H9 (cell line): ENCODE results near the gene ADAM8. TPM values are rescaled to one million over a fixed set of nuclear protein-coding genes. Genes with fewer than 3 reads are reported as not detected.

Source experiments
- DNase-seq: peaks from one replicate; pipeline ENCODE4 v3.0.0-alpha.2; 2017
- H2AFZ ChIP-seq: one replicate; pipeline ENCODE4 v1.6.1; 2013; ENCODE audit warnings: mild to moderate bottlenecking, low read length, control low read depth, moderate library complexity
- H2AK5ac ChIP-seq: 2 replicates; pipeline ENCODE4 v1.6.1; 2013; ENCODE audit warnings: low read length, control low read depth, mixed read lengths; ENCODE audit not compliant: insufficient read length
- H2BK120ac ChIP-seq: one replicate; pipeline ENCODE4 v1.6.1; 2013; ENCODE audit warnings: low read depth, mild to moderate bottlenecking, low read length, control low read depth, inconsistent platforms; ENCODE audit not compliant: poor library complexity, severe bottlenecking
- H2BK12ac ChIP-seq: 2 replicates; pipeline ENCODE4 v1.6.1; 2013; ENCODE audit warnings: low read length, control low read depth, mixed read lengths, low read depth; ENCODE audit not compliant: insufficient read length
- H2BK15ac ChIP-seq: 2 replicates; pipeline ENCODE4 v1.6.1; 2013; ENCODE audit warnings: low read depth, low read length, control low read depth
- H2BK20ac ChIP-seq: one replicate; pipeline ENCODE4 v1.6.1; 2013; ENCODE audit warnings: low read depth, mild to moderate bottlenecking, low read length, control low read depth, inconsistent platforms; ENCODE audit not compliant: poor library complexity, severe bottlenecking
- H2BK5ac ChIP-seq: 2 replicates; pipeline ENCODE4 v1.6.1; 2013; ENCODE audit warnings: low read length, control low read depth, mixed read lengths; ENCODE audit not compliant: insufficient read length
- H3K14ac ChIP-seq: 2 replicates; pipeline ENCODE4 v1.6.1; 2013; ENCODE audit warnings: low read length, control low read depth; ENCODE audit not compliant: insufficient read depth
- H3K18ac ChIP-seq: 2 replicates; pipeline ENCODE4 v1.6.1; 2013; ENCODE audit warnings: low read depth, mild to moderate bottlenecking, mixed read lengths, low read length, control low read depth; ENCODE audit not compliant: insufficient read length
- H3K23ac ChIP-seq: 2 replicates; pipeline ENCODE4 v1.6.1; 2013; ENCODE audit warnings: low read length, control low read depth, mixed read lengths, low read depth; ENCODE audit not compliant: insufficient read length
- H3K23me2 ChIP-seq: 2 replicates; pipeline ENCODE4 v1.6.1; 2013; ENCODE audit warnings: low read depth, mild to moderate bottlenecking, mixed read lengths, low read length, control low read depth; ENCODE audit not compliant: insufficient read length, poor library complexity, severe bottlenecking
- H3K27ac ChIP-seq: 2 replicates; pipeline ENCODE4 v1.5.1; 2013; ENCODE audit warnings: low read length, control low read depth, mixed read lengths, low read depth; ENCODE audit not compliant: insufficient read length
- H3K27me3 ChIP-seq: 2 replicates; pipeline ENCODE4 v1.6.1; 2013; ENCODE audit warnings: low read length, control low read depth, inconsistent platforms; ENCODE audit not compliant: insufficient read depth
- H3K4ac ChIP-seq: 2 replicates; pipeline ENCODE4 v1.6.1; 2013; ENCODE audit warnings: low read depth, mild to moderate bottlenecking, control low read depth, inconsistent platforms, low read length, moderate library complexity
- H3K4me1 ChIP-seq: 2 replicates; pipeline ENCODE4 v1.6.1; 2013; ENCODE audit warnings: low read length, control low read depth, inconsistent platforms; ENCODE audit not compliant: insufficient read depth
- H3K4me2 ChIP-seq: 2 replicates; pipeline ENCODE4 v1.6.1; 2013; ENCODE audit warnings: low read length, control low read depth, mixed read lengths; ENCODE audit not compliant: insufficient read length, insufficient read depth
- H3K56ac ChIP-seq: 2 replicates; pipeline ENCODE4 v1.6.1; 2013; ENCODE audit warnings: low read depth, mild to moderate bottlenecking, mixed read lengths, low read length, control low read depth; ENCODE audit not compliant: insufficient read length
- H3K79me1 ChIP-seq: 2 replicates; pipeline ENCODE4 v1.6.1; 2013; ENCODE audit warnings: low read depth, mild to moderate bottlenecking, moderate library complexity, low read length, control low read depth, inconsistent platforms; ENCODE audit not compliant: insufficient read depth, poor library complexity, severe bottlenecking
- H3K79me2 ChIP-seq: 2 replicates; pipeline ENCODE4 v1.6.1; 2013; ENCODE audit warnings: low read length, control low read depth, inconsistent platforms; ENCODE audit not compliant: insufficient read depth
- H3K9ac ChIP-seq: 2 replicates; pipeline ENCODE4 v1.6.1; 2013; ENCODE audit warnings: low read length, control low read depth, mixed read lengths; ENCODE audit not compliant: insufficient read length; ENCODE audit errors: extremely low read depth
- H3K9me3 ChIP-seq: one replicate; pipeline ENCODE4 v1.6.1; 2013; ENCODE audit warnings: low read depth, low read length, inconsistent platforms; ENCODE audit not compliant: control insufficient read depth
- H3T11ph ChIP-seq: one replicate; pipeline ENCODE4 v1.6.1; 2013; ENCODE audit warnings: mild to moderate bottlenecking, low read length, control low read depth, inconsistent platforms
- H4K20me1 ChIP-seq: one replicate; pipeline ENCODE4 v1.6.1; 2013; ENCODE audit not compliant: control insufficient read depth, insufficient read length, insufficient read depth
- H4K5ac ChIP-seq: 2 replicates; pipeline ENCODE4 v1.6.1; 2013; ENCODE audit warnings: low read depth, mild to moderate bottlenecking, mixed read lengths, low read length, control low read depth; ENCODE audit not compliant: insufficient read length
- H4K8ac ChIP-seq: replicated peaks from 2 replicates; pipeline ENCODE4 v1.6.1; 2013; ENCODE audit warnings: low read length, control low read depth, mixed read lengths, low read depth; ENCODE audit not compliant: insufficient read length
- H4K91ac ChIP-seq: 2 replicates; pipeline ENCODE4 v1.6.1; 2013; ENCODE audit warnings: low read depth, mild to moderate bottlenecking, moderate library complexity, mixed read lengths, low read length, control low read depth; ENCODE audit not compliant: insufficient read length
- H3K27ac Mint-ChIP-seq, 3 experiments: 2 replicates in 2 of 3; 3 replicates in 1 of 3; pipeline ENCODE4 v1.8.0; 2020 to 2021; ENCODE audit warnings: mixed read lengths in 3 of 3, mild to moderate bottlenecking in 1 of 3, moderate library complexity in 1 of 3
- H3K27me3 Mint-ChIP-seq: 2 replicates; pipeline ENCODE4 v1.8.0; 2021; ENCODE audit warnings: low read depth, mild to moderate bottlenecking, moderate library complexity, mixed read lengths
- H3K36me3 Mint-ChIP-seq, 3 experiments: 2 replicates in 2 of 3; 3 replicates in 1 of 3; pipeline ENCODE4 v1.8.0; 2020 to 2021; ENCODE audit warnings: low read depth in 3 of 3, mixed read lengths in 3 of 3; ENCODE audit not compliant: insufficient read depth in 1 of 3
- H3K4me1 Mint-ChIP-seq, 2 experiments: 2 replicates each; pipeline ENCODE4 v1.8.0; 2020; ENCODE audit warnings: mixed read lengths in 2 of 2
- H3K4me3 Mint-ChIP-seq, 2 experiments: 2 replicates in 1 of 2; 3 replicates in 1 of 2; pipeline ENCODE4 v1.8.0; 2020 to 2021; ENCODE audit warnings: mild to moderate bottlenecking in 2 of 2, mixed read lengths in 2 of 2, moderate library complexity in 1 of 2
- H3K9me3 Mint-ChIP-seq, 2 experiments: 2 replicates in 1 of 2; 3 replicates in 1 of 2; pipeline ENCODE4 v1.8.0; 2020; ENCODE audit warnings: mild to moderate bottlenecking in 2 of 2, mixed read lengths in 2 of 2, moderate library complexity in 1 of 2
- CTCF ChIP-seq: fragments of 200-600 bp; sonication (generic); conservative IDR thresholded peaks from 3 replicates; pipeline ENCODE4 v1.8.0; 2021; ENCODE audit warnings: antibody characterized with exemption, mild to moderate bottlenecking
- WGBS: extraction: QIAGEN DNeasy Blood & Tissue Kit; methylation state at CpG from one replicate; pipeline ENCODE4 v1.1.7; 2013; ENCODE audit warnings: missing lambda C conversion rate, low lambda C conversion rate, mixed read lengths; ENCODE audit not compliant: insufficient read length; ENCODE audit errors: extremely low coverage; 5-methylcytosine and 5-hydroxymethylcytosine counted together
- total RNA-seq: library from RNA; stranded (reverse); gene quantifications from 2 replicates; pipeline ENCODE4 v1.2.1, GENCODE V29; 2021

Gene ADAM8
- total RNA-seq, 1 experiment from 2014 or later, result 5.4 TPM

GRCh38 chr10:133279326-133280226 is 2.9 kb upstream of the ADAM8 start:
- Histone ChIP-seq H2BK12ac (no peak overlapping the region), H3K56ac (no peak overlapping the region), H4K91ac (no peak overlapping the region), H2BK20ac (no peak overlapping the region), H3K27ac (no peak overlapping the region), H3K23ac (no peak overlapping the region), H2BK15ac (no peak overlapping the region), H2AK5ac (no peak overlapping the region), H3K27me3 (no peaks in the 10 kb centered on the region; the same call in 1 of the 2 replicates), H4K8ac (no peak overlapping the region), H3K79me2 (no peaks in the 10 kb centered on the region), H3K4me2 (no peak overlapping the region), H3T11ph (no peak overlapping the region), H3K23me2 (peaks cover 7% of the 10 kb centered on the region), H2BK5ac (no peak overlapping the region), H4K20me1 (no peaks in the 10 kb centered on the region), H3K79me1 (no peaks in the 10 kb centered on the region), H2AFZ (no peak overlapping the region), H4K5ac (no peak overlapping the region), H3K18ac (no peak overlapping the region), H3K4ac (no peak overlapping the region), H3K9me3 (no peaks in the 10 kb centered on the region), H3K14ac (no peak overlapping the region), H2BK120ac (no peak overlapping the region), H3K9ac (no peak overlapping the region), H3K4me1 (no peaks in the 10 kb centered on the region)
- WGBS, result no CpG with 5 or more reads among the region's 24 CpGs
- Mint-ChIP-seq H3K27ac (no peak overlapping the region), H3K9me3 (no peaks in the 10 kb centered on the region), H3K4me3 (no peak overlapping the region), H3K27me3 (peaks cover 11% of the 10 kb centered on the region), H3K36me3 (peaks cover 10 to 37% (median 26%) of the 10 kb centered on the region in 3 experiments; a peak in 6 of 7 replicates), H3K4me1 (peaks cover 3 to 7% of the 10 kb centered on the region in 2 experiments; a peak in 3 of 4 replicates)
- DNase-seq, result no peak
- TF ChIP-seq CTCF, result no peak
